HT-29 (cell line): ENCODE measurements around the gene TMEM185B. TPM values are rescaled to one million over a fixed set of nuclear protein-coding genes. Genes with fewer than 3 reads are reported as not detected.

Source experiments
- DNase-seq: peaks from one replicate; pipeline ENCODE4 v3.0.0-alpha.2; 2015; ENCODE audit warnings: low spot score
- total RNA-seq: library from RNA; depleted of rRNA; stranded (reverse); fragments of >200 nt; shearing (Covaris generic); gene quantifications from 2 replicates; pipeline ENCODE4 v1.2.3, GENCODE V29; 2014

Gene TMEM185B
- total RNA-seq, 1 experiment from 2014 or later, result 63.3 TPM

DNA sequence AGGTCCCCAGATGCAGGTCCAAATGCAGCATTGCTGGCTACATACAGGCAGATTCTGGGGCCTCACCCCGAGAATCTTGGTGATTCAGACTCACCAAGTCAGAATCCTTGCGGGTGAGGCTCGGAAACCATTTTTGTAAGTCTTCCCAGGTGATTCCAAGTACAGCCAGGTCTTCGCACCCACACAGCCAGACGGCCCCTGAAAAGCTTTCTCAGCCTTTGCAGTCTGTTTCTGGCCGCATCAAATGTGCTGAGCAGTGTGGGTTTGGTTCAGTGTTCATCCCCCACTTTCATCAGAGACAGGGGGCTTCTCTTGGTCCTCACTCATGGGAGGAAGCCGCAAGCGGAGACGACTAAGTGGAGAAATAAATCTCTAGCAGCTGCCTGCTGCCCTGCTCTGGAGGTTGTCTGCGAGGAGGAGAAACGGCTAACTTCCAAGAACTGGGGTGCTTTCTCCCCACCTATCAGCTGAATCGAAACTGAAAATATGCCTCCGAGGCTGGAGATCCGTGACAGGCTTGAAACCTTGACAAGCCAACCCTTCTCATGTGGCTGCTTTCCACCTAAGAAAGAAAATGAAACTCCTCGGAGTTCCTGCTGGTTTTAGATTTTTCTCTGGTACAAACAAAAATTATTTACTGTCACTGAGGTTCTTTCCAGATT is 8.9 kb upstream of the TMEM185B start:
- peak; percentile 39 for DNase-seq

GRCh38 chr2:120231564-120231973 is 8.4 kb upstream of the TMEM185B start:
- no peak for DNase-seq

DNA sequence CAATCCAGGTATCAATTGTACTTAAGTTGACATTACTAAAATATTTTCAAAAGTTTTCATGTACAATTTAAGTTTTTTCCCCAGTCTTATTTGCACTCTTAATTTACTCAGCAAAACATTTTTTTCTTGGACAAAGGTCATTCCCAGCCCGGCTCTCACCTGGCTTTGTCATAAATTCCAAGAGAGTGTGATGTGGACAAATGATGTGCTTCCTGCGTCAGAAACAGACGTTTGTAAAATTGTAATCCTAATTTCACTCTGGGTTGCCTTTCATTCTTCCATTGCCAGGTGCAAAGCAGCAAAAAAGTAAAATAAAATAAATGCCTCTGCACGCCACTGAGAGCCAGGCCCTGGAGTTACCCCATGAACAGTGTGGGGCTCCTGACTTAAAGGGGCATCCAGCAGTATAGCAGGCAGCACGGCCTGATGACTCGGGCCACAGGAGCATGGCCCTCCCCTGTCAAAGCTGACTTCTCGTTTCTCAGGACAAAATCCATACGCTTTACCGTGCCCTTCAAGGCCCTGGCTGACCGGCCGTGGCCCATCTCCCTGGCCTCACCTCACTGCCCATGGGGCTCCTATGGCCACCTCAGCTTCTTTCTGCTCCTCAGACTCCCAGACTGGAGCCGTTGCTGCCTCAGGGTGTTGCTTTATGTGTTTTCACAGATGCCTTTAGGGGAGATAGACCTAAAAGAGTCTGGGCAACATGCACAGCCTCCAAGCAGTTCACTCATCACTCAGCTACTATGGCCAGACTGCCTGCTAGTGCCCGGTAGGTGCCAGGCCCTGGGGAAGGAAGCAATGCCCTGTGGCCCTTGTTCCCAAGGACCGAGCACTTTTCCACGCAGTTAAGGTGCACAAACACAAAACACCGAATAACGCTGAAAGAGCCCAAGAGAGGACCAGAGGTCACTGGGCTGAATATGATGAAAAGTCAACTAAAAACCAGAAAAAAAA is 7.6 kb upstream of the TMEM185B start:
- peak; percentile 29 for DNase-seq

DNA sequence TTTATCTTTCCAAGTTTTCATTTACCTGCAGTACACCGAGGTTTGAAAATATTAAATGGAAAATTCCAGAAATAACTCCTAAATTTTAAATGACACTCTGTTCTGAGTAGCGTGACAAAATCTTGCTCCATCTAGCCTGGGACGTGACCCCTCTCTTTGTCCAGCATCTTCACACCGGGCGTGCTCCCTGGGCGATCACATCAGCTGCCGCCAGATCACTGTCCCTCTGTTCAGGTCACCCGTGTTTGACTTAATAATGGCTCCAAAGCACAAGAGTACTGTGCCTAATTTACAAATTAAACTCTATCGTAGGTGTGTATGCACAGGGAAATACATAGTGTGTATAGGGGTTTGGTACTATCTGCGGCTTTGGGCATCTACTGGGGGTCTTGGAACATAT is 6.1 kb upstream of the TMEM185B start:
- no peak for DNase-seq

DNA sequence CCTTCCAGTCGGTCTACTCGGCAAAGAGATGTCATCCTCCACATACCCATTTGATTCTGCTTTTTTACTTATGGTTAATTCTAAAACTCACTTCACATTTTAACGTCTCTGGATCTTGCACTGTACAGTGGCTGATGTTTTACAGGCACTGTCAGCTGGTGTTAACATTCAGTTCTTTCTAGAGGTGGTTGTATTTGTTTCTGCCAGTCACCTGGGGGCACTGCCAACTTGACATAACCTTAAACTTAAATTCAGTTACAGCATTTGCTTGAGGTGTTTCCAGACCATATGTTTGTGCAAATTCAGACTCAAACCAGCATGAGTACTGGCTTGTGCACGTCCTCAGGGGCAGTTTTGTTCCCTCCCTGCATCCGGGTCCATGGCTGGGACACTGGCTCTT is 5.3 kb upstream of the TMEM185B start:
- DNase-seq, result peak; percentile 39

GRCh38 chr2:120227111-120227991 is 4.2 kb upstream of the TMEM185B start:
- DNase-seq, result no peak

DNA sequence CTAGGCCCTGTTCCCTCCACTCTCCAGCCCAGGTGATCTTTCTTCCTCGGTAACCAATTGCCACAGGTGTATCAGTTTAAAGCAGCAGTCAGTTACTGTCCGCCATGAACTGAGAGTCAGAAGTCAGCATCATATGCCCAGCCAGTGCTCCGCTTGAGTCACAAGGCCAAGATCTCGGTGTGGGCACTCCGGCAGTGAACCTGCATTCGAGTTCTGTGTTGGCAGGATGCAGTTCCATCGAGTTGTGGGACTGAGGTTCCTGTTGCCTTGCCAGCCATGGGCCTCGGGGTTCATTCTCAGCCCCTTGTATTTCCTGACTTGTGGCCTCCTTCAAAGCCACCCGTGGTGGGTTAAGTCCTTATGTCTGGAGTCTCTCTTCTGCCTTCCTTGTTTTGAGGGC is 3.1 kb upstream of the TMEM185B start:
- no peak for DNase-seq

DNA sequence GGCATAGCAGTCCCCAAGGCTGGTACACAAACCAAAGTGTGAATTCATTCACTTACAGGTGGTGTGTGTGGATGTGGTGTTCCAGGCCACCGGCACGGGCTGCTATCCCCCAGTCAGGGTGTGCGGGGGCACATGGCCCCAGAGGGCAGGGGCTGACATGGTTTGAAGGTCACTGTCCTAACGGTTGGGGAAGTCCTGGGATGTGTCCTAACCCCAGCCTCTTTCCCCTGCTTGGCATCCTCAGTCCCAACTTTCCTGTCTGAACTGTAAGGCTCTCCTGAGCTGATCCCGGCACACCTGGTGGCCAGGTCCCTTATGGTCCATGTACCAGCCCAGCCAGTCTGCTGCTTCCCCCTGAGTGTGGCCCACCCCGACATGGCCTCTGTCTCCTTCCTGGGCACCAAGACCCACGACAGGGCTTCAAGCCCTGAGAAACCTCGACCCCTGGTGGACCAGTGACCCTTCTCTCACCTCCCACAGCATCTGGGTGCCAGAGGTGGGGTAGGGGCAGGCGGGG is 2.4 kb upstream of the TMEM185B start:
- no peak for DNase-seq

- DNase-seq, result no peak
Measured at GRCh38 chr2:120224735-120225548, 1.7 kb upstream of the TMEM185B start.

DNA sequence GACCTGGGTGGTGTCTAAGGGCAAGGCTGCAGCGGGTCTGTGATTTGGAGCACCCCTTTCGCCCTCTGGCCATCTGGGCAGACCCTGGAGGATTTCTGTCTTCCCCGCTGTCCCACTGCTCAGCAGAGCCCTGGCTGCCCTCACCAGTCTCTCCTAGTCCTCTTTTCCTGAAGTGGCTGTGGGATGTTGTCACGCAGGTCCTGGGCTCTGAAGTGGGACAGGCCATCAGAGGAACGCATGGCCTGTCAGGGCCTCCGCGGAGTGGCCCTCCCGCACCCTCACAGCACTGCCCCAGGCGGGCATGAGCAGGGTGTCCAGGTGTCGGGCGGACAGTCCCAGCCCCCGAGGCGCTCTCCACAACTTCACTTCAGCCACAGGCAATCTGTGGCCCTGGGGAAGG is 1.1 kb upstream of the TMEM185B start:
- no peak for DNase-seq

GRCh38 chr2:120222186-120223033 is 790 bp downstream of the TMEM185B start:
- no peak for DNase-seq

GRCh38 chr2:120221616-120222015 is 1.6 kb downstream of the TMEM185B start:
- DNase-seq, result no peak

DNA sequence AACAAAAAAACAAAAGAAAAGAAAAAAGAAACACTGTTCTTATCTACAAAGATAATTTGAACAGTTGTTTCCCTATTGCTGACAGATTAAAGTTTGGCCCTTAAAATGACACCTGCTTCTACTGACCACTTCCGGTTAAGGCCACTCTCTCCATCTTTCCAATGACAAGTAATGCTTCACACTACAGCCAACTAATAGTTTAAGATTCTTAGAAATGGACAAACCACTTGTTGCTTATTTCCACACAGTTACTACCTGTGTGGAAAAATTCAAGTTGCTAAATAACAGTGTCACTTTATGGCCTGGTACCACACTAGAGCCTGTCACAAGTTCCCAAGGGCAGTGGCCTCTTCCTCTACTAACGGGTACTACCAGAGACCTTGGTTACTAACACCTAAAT is 2.4 kb downstream of the TMEM185B start:
- DNase-seq, result no peak

GRCh38 chr2:120219766-120220165 is 3.4 kb downstream of the TMEM185B start:
- DNase-seq, result no peak

GRCh38 chr2:120219291-120219690 is 3.9 kb downstream of the TMEM185B start:
- no peak for DNase-seq

DNA sequence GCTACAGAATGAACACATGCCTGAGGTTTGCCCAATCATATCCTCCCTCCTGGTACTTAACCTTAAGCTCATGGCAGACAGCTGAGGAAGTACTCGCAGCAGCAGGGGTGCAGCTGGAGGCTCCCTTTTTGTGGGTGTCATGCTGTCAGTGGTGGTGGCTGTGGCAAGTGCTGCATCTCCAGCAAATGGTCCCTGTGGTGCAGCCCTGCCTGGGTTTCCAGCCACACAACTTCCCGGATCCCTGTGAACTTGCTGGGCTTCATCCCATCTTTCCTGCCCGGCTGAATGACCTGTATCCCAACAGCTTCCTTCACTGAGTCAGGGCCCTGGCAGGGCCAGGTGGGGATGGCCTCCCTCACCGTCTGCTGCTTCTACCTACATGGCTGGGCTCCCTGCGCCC is 5.0 kb downstream of the TMEM185B start:
- no peak for DNase-seq

- DNase-seq, result no peak
Measured at GRCh38 chr2:120210270-120210693, 12.9 kb downstream of the TMEM185B start.

DNA sequence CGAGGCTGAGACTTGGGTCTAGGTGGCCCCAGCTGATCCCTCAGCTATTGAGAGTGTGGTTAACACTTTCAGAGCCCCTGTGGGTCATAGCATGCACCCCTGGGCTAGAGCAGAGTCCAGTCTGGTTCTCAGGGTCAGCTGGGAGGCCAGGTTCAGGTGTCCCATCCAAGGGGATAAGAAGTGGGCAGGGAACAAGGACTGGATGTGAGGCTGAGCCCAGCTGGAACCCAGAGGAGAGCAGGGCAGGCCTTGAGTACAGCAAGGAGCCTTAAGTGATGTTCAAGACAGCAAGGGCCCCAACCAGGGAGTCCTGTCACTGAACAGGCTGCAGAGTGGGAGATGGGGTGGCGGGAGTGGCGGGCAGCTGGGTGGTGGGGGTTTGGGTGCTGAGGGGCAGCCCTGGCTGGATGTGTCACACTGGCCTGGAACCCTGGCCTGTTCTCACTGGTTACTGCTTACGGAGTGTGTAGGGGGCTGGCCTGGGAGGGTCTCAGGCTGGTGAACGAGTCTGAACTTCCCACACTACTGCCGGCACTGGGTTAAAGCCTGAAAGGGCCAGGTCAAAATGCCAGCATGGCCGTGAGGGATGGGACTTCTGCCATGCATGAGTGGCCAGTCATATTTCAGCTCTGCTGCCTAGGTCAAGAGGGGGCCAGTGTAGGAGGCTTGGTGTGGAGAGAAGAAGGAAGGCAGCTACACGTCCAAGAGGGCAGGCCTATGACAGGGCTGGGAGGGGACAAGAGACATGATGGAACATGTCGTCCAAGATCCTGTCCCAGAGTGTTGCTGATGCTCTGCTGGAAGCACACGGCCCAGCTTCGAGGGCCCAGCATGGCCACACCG is 13.6 kb downstream of the TMEM185B start:
- no peak for DNase-seq
